ENCODE data around the gene FJX1.

DNA sequence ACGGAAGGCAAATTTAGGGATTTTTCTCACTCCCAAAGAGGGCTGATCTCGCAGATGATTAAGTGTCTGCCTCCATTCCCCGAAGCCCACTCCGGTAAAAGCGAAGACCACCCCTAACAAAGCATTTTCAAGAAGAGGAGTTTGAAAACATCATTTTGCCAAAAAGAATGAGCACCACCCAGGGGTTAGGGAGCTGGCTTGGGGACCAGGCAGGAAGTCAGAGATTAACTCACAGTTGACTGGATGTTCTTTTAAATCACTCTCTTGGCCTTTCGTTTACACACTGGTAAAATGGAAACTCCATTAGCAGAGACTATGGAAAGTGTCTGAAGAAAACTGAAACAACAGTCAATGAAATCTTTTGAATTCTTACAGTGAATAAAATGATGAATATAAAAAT, 36.5 kb downstream of the FJX1 start:
- TF ChIP-seq, protein P1, sequence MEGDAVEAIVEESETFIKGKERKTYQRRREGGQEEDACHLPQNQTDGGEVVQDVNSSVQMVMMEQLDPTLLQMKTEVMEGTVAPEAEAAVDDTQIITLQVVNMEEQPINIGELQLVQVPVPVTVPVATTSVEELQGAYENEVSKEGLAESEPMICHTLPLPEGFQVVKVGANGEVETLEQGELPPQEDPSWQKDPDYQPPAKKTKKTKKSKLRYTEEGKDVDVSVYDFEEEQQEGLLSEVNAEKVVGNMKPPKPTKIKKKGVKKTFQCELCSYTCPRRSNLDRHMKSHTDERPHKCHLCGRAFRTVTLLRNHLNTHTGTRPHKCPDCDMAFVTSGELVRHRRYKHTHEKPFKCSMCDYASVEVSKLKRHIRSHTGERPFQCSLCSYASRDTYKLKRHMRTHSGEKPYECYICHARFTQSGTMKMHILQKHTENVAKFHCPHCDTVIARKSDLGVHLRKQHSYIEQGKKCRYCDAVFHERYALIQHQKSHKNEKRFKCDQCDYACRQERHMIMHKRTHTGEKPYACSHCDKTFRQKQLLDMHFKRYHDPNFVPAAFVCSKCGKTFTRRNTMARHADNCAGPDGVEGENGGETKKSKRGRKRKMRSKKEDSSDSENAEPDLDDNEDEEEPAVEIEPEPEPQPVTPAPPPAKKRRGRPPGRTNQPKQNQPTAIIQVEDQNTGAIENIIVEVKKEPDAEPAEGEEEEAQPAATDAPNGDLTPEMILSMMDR (conservative IDR thresholded peaks at IDR 0.05; ENCODE audit: low read length), result no peak
- no peak for TF ChIP-seq EZH2phosphoT487 (IDR thresholded peaks at IDR 0.05; ENCODE audit: borderline replicate concordance, low read depth, low read length)

Data from OCI-LY7 (cell line).